ENCODE measurements around the gene SLC6A6.

DNA sequence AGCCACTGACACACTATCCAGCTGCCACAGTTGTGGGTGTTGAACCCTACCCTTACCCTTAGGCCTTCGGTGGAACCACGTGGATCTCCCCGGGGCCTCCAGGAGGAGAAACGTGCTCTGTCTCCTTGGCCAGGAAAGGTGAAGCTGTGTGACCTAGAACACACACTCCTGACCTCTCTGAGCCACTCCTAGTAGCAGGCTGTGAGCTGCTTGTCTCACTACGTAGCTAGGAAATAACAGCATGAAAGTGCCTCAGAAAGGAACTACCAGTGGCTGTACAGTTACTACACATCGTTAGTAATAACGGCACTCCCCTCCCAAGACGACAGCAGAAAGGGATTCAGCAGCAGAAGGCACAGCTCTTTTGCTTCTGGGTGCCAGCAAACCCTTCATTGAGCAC lies 36.2 kb upstream of the SLC6A6 start:
- TF ChIP-seq, protein P1, sequence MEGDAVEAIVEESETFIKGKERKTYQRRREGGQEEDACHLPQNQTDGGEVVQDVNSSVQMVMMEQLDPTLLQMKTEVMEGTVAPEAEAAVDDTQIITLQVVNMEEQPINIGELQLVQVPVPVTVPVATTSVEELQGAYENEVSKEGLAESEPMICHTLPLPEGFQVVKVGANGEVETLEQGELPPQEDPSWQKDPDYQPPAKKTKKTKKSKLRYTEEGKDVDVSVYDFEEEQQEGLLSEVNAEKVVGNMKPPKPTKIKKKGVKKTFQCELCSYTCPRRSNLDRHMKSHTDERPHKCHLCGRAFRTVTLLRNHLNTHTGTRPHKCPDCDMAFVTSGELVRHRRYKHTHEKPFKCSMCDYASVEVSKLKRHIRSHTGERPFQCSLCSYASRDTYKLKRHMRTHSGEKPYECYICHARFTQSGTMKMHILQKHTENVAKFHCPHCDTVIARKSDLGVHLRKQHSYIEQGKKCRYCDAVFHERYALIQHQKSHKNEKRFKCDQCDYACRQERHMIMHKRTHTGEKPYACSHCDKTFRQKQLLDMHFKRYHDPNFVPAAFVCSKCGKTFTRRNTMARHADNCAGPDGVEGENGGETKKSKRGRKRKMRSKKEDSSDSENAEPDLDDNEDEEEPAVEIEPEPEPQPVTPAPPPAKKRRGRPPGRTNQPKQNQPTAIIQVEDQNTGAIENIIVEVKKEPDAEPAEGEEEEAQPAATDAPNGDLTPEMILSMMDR (conservative IDR thresholded peaks at IDR 0.05 in 1 of 2, IDR thresholded peaks at IDR 0.05 in 1 of 2; ENCODE audit: extremely low read depth in 1 of 2, insufficient read depth in 1 of 2, low read depth in 1 of 2, low read length in 2 of 2): no peak
- no peak for TF ChIP-seq EZH2 (IDR thresholded peaks at IDR 0.05; ENCODE audit: borderline replicate concordance, low read length)
